HG02938 (cell line): Measurements from ENCODE around the gene PLIN1.

Source experiments
- ATAC-seq: cut with Tn5 transposase; IDR thresholded peaks from one replicate; pipeline ENCODE4 v1.9.1; 2021; ENCODE audit warnings: mild to moderate bottlenecking, moderate library complexity; ENCODE audit not compliant: unreplicated experiment

Gene PLIN1

DNA sequence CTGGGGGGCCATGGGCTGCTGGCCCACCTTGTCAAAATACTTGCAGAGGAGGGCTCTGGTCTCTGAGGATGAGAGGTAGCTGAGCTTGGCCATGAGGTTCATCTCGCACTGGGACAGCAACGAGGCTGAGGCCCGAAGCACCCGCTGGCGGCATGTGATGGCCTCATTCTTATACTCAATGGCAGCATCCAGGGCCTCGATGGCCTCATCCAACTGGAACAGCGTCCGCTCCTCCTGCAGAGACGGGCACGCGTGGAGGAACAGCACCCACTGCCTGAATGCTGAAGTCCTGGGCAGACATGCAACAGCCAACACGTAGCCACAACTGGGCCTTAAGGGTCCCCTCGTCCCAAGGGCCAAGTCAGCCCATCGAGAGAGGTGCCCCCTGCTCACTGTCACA, 48.9 kb downstream of the PLIN1 start:
- no peak for ATAC-seq

DNA sequence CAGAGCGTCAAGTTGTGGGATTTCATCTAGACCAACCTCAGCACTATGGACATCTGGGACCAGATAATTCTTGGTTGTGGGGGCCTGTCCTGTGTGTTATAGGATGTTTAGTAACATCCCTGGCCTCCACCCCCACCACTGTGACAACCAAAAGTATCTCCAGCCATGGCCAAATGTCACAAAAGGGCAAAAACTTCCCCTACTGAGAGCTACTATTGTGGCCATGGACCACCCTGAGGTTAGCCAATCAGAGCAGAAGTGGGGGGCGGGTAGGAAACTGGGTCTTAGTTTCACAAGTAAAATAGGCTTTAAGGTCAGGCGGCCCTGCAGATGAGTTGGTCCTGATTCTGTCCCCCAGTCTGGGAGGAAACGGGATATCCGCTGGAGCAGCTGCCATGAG, 49.3 kb downstream of the PLIN1 start:
- ATAC-seq: no peak

DNA sequence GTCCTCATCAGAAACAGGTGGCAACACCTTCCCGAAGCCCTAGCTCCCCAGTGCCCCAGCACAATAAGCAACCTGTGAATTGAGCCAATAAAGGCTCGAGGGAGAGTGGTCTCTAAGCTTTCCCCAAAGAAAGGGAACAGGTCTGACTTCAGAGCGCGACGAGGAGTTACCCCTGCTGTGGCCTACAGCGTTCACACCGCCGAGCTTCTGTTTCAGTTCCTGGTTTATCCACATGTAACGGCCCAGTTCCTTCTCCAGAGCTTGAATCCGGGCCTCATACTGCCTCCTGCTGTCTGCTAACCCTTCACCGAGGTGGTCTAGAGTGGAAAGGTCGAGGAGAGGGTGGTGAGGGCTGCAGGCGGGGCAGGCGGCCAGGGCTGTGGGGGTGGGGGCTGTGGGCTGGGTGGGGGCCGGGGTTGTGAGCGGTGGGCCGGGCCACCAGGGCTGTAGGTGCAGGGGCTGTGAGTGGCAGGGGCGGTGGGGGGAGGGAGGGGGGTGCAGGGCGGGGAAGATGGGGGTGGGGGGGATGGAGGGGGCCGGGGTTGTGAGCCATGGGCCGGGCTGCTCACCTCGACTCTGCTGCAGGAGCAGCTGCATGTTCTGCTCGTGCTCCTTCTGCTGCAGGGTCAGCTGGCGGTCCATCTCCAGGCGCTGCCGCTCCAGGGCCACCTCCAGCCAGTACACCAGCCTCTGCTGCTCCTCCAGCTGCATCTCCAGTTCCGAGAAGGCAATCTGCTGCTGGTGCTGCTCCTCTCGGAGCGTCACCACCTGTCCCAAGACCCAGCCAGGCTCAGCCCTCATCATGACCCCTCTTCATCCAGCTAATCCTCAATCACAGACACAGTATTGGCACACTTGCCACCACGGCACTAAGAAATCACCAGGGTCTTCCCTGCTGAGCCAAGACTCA, 50.1 kb downstream of the PLIN1 start:
- no peak for ATAC-seq

DNA sequence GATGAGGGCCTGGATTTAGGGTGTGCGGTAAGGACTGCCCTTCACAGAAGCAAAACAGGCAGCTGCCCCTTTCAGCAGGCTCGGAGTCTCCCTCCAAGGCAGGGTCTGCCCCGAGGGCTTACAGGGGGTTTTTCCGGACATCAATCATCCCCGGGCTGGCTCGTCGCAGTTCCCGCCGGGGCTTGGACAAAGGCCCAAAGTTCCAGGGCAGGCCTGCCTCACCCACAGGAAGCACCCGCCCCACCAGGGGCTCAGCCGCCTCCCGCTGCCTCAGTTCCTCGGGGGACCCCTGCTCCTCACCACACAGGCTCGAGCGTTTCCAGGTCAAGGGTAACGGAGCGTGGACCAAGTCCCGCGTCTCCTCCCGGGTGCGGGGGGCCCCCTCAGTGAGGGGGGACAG, 50.9 kb downstream of the PLIN1 start:
- no peak for ATAC-seq

DNA sequence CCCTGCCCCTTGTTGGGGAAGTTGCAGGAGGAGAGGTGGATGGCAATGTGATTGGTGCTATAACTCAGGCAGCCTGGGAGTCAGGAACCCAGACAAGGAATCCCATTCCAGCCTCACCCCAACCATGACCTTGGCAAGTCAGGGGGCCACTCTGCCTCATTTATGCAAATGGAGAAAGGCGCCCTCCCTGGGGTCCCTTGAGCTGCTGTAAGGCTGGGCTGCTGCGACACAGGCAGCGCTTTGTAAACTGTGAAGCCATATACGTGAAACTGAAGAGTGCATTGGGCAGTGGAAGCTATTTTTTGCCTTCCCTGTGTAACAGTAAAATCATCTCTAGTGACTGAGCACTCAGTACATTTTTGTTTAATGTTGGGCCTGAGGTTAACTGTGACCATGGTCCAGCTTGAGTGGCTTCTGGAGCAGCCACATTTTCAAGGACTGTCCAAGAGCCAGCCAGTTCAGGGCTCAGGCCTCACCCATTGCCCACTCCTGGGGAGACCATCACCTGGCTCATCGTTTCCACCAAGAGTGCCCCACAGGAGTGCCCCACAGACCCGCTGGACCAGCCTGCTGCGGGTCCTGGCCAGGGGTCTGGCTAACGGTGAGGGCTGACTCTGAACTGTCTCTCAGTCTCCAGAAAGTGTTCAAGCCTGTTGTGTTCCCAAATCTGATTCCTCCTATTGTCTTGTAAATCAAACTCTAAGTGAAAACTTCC, 51.8 kb downstream of the PLIN1 start:
- no peak for ATAC-seq

DNA sequence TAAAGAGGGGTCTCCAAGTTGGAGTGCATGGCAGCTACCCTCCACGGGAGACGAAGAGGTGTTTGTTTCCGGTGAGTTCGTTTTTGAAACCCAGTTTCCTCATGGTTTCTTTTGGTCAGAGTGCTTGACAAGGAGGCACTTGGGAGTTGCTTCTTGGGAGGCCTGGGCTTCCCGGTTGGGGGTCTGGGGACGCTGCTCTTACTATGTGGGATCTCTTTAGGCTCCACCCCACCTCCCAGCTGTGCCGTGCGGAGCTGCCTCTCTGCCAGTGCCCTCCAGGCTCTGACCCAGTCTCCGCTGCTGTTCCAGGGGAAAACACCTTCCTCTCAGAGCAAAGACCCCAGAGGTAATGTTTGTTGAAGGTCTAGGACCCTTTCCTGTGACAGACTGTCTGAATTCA, 53.5 kb downstream of the PLIN1 start:
- no peak for ATAC-seq

DNA sequence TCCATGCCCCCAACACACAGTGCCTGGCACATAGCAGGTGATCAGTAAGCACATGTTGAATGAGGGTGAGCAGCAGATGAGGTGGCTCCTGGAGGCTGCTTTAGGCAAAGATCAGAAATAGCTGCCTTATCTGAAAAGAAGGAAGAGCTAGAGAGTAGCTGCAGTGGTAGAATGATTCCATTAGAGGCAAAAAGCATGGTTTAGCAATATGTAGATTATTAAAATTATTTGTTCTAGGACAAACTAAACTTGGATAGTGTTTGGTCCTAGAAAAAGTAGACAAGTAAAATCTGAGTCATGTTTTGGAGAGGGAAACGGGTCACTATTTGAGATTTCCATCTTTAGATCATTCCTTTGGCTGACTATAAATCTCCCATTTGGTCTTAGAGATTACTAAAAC, 56.0 kb downstream of the PLIN1 start:
- no peak for ATAC-seq

DNA sequence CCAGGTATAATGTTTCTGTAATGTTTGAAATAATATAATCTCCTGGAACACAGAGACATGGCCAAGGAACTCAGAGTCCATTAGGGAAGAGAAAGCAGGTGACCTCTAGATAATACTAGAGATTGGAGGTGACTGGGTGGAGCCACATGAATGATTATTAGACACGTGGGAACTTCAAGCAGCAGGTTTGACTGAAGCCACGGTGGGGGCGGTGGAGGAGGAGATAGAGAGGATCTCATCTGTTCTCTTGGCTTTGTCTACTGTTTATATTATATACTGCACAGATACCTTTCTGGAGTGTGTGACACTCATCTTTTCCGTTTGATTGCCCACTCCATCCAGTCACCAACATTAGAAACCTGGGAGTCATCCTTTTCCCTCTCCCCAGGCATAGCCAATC, 57.6 kb downstream of the PLIN1 start:
- ATAC-seq: no peak

DNA sequence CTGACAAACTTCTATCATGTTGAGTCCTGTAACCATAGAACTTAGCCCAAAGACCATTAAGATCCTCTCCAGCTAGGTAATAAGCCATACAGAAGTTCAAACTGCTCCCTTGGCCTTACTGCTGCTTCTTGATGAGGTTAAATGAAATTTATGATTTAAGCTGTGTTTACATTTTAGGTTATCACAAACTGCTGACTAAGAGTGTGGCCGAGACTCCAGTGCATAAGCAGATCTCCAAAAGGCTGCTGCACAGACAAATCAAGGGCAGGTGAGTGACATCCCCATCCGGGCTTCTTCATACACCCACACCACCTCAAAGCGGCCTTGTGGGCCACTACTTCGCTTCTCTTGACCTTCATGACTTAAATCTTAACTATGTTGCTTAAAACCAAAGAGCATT, 62.9 kb downstream of the PLIN1 start:
- ATAC-seq: no peak

DNA sequence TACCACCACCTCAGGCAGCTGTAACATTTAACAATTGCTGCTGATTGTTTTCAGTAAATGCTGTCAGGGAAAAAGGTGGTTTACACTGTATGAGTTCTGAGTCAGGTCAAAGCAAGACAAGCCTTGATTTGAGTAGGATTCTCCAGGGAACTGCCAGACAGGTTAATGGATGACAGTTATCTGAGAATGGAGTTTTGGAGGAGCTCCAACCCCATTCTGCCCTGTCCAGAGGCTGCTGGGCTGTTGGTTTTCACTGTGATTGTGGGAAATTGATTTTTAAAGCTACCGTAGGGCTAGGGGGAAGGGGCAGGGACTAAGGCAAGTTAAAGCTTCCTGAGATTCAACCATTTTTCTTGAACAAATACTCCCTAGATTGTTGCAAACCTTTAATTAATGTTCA, 64.0 kb downstream of the PLIN1 start:
- no peak for ATAC-seq
